ENCODE data around the gene UBE2H. TPM values are rescaled to one million over a fixed set of nuclear protein-coding genes. Genes with fewer than 3 reads are reported as not detected.

Gene UBE2H
- total RNA-seq: 87.6 and 99.1 TPM in 2 replicates
- long read RNA-seq, full-length matches to known transcripts: 15 of 54 reads
- long read RNA-seq, partial matches to known transcripts: 9 of 54 reads
- long read RNA-seq, other reads (novel, unspliced or antisense): 30 of 54 reads

DNA sequence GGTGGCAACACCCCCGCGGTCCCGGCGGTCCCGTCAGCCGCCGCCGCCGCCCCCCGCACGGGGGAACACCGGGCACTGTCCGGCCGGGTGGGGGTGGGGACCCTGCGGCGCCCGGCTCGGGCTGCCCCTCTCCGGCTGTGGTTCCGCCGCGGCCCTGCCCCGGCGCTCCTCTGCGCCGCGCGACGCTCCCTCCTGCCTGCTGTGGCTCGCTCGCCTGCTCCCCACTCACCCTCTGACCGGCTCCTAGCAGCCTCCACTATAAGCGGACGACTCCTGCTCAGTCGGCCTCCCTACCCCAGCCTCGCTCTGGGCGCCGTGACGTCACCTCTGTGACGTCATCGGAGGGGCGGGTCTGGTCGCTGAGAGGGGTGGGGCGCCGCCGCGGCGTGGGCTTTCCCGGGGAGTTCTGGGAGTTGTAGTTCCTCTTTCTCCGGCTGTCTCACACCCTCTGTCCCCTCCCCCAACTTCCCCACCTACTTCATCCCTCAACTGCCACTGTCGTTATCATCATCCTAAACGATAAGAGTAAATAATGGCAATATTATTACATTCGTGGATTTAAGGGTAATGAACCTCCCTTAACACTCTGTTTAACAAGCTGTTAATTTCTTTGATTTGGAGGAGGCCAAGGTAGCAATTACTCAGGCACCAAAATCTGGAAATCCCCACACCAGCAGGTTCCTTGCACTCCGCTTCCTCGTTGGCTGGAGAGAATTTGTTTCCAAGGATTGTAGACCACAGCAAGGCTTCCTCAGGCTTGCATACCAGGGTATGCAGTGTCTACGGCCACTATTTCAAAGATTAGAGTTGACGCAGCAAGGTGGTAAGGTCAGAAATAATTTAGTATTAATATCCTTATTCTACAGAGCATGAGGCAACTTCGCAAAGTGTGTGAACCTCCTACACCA, at the start of gene UBE2H:
Gene UBE2H (minus strand): TSS at position 308 of the 908 bp plus-strand sequence. CDS start 405 bp downstream, outside the sequence.
- Mint-ChIP-seq H3K4me3 (ENCODE audit: low read depth) (peak within 1 kb of the TSS; percentile 96), H3K27me3 (no peaks in the 10 kb centered on the region), H3K27ac (peak within 1 kb of the TSS; percentile 99), H3K4me1 (ENCODE audit: low read depth) (peaks cover 16% of the 10 kb centered on the region), H3K9me3 (ENCODE audit: low read depth) (no peaks in the 10 kb centered on the region), H3K36me3 (ENCODE audit: insufficient read depth) (no peaks in the 10 kb centered on the region)
- peak; percentile 91 for DNase-seq (ENCODE audit: low spot score, unreplicated experiment)
- TF ChIP-seq, protein P1, sequence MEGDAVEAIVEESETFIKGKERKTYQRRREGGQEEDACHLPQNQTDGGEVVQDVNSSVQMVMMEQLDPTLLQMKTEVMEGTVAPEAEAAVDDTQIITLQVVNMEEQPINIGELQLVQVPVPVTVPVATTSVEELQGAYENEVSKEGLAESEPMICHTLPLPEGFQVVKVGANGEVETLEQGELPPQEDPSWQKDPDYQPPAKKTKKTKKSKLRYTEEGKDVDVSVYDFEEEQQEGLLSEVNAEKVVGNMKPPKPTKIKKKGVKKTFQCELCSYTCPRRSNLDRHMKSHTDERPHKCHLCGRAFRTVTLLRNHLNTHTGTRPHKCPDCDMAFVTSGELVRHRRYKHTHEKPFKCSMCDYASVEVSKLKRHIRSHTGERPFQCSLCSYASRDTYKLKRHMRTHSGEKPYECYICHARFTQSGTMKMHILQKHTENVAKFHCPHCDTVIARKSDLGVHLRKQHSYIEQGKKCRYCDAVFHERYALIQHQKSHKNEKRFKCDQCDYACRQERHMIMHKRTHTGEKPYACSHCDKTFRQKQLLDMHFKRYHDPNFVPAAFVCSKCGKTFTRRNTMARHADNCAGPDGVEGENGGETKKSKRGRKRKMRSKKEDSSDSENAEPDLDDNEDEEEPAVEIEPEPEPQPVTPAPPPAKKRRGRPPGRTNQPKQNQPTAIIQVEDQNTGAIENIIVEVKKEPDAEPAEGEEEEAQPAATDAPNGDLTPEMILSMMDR (IDR thresholded peaks at IDR 0.05; ENCODE audit: unreplicated experiment): no peak

- H3K27ac Mint-ChIP-seq: peak overlapping the region; percentile 33
- H3K27me3 Mint-ChIP-seq: no peaks in the 10 kb centered on the region
- no peaks in the 10 kb centered on the region for H3K9me3 Mint-ChIP-seq (ENCODE audit: low read depth)
- H3K4me3 Mint-ChIP-seq (ENCODE audit: low read depth): no peak overlapping the region
- no peaks in the 10 kb centered on the region for H3K4me1 Mint-ChIP-seq (ENCODE audit: low read depth)
- no peaks in the 10 kb centered on the region for H3K36me3 Mint-ChIP-seq (ENCODE audit: insufficient read depth)
- TF ChIP-seq, protein P1 (IDR thresholded peaks at IDR 0.05; ENCODE audit: unreplicated experiment): no peak
- no peak for DNase-seq (ENCODE audit: low spot score, unreplicated experiment)
Measured at GRCh38 chr7:129998446-129998845, 45.7 kb upstream of the UBE2H start.

DNA sequence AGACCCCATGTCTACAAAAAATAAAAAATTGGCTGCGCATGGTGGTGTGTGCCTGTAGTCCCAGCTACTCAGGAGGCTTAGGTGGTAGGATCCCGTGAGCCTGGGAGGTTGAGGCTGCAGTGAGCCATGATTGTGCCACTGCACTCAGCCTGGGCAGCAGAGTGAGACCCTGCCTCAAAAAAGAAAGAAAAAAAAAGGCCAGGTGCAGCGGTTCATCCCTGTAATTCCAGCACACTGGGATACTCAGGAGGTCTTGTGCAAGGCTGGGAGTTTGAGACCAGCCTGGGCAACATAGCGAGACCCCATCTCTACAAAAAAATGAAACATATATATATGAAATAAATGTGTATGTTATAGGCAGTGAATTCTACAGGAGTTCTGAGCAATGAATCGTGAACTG, 44.5 kb upstream of the UBE2H start:
- H3K9me3 Mint-ChIP-seq (ENCODE audit: low read depth): no peaks in the 10 kb centered on the region
- no peak overlapping the region for H3K4me3 Mint-ChIP-seq (ENCODE audit: low read depth)
- no peak for DNase-seq (ENCODE audit: low spot score, unreplicated experiment)
- TF ChIP-seq, protein P1 (IDR thresholded peaks at IDR 0.05; ENCODE audit: unreplicated experiment): no peak
- H3K4me1 Mint-ChIP-seq (ENCODE audit: low read depth): no peaks in the 10 kb centered on the region
- no peak overlapping the region for H3K27ac Mint-ChIP-seq
- no peaks in the 10 kb centered on the region for H3K36me3 Mint-ChIP-seq (ENCODE audit: insufficient read depth)
- H3K27me3 Mint-ChIP-seq: no peaks in the 10 kb centered on the region

DNA sequence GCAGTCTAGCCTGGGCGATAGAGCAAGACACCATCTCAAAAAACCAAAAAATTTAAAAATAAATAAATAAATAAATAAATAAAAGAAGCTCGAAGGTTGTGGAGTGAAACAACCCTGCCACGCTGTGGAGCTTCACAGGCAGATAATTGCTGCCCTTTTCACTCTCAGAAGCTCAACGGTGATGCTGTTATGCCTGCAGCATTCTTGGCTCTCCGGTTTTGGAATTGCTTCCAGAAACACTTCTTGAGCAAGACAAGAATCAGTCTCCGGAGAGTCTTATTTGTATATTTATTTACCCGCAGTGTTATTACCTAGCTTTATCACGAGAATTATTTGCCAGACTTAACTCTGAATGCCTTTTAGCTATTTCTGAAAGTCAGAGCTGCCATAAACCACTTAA, 40.5 kb upstream of the UBE2H start:
- Mint-ChIP-seq H3K27me3 (no peaks in the 10 kb centered on the region), H3K36me3 (ENCODE audit: insufficient read depth) (no peaks in the 10 kb centered on the region), H3K27ac (no peak overlapping the region), H3K9me3 (ENCODE audit: low read depth) (no peaks in the 10 kb centered on the region), H3K4me3 (ENCODE audit: low read depth) (no peak overlapping the region), H3K4me1 (ENCODE audit: low read depth) (no peaks in the 10 kb centered on the region)
- no peak for DNase-seq (ENCODE audit: low spot score, unreplicated experiment)
- TF ChIP-seq, protein P1 (IDR thresholded peaks at IDR 0.05; ENCODE audit: unreplicated experiment): no peak

- TF ChIP-seq, protein P1 (IDR thresholded peaks at IDR 0.05; ENCODE audit: unreplicated experiment): no peak
- H3K27me3 Mint-ChIP-seq: no peaks in the 10 kb centered on the region
- DNase-seq (ENCODE audit: low spot score, unreplicated experiment): no peak
- H3K9me3 Mint-ChIP-seq (ENCODE audit: low read depth): no peaks in the 10 kb centered on the region
- no peak overlapping the region for H3K27ac Mint-ChIP-seq
- no peaks in the 10 kb centered on the region for H3K4me1 Mint-ChIP-seq (ENCODE audit: low read depth)
- H3K36me3 Mint-ChIP-seq (ENCODE audit: insufficient read depth): no peaks in the 10 kb centered on the region
- H3K4me3 Mint-ChIP-seq (ENCODE audit: low read depth): no peak overlapping the region
Measured at GRCh38 chr7:129990403-129991192, 37.8 kb upstream of the UBE2H start.

Measured in progenitor cell of endocrine pancreas (in vitro differentiated cells).